GM19043 (cell line): ENCODE data around the gene UBE2D2.

Source experiments
- ATAC-seq: cut with Tn5 transposase; IDR thresholded peaks from one replicate; pipeline ENCODE4 v1.9.1; 2021; ENCODE audit warnings: low read depth; ENCODE audit not compliant: unreplicated experiment

UBE2D2 gene

GRCh38 chr5:139671096-139671841 lies 110.1 kb downstream of the UBE2D2 start:
- no peak for ATAC-seq

- no peak for ATAC-seq
Observed at GRCh38 chr5:139675213-139675612, 114.1 kb downstream of the UBE2D2 start.

GRCh38 chr5:139675825-139676224 lies 114.7 kb downstream of the UBE2D2 start:
- no peak for ATAC-seq

GRCh38 chr5:139676406-139676805 lies 115.3 kb downstream of the UBE2D2 start:
- ATAC-seq: no peak

- ATAC-seq: no peak
Observed at GRCh38 chr5:139676951-139677735, 116.0 kb downstream of the UBE2D2 start.
